DND-41 (cell line): ENCODE data around the gene SMCP.
A peak's percentile ranks its signal among the peaks of the same experiment; 100 is the strongest.

Experiments used
- ATAC-seq: fragments of 200-7000 bp; cut with Tn5 transposase; 3 replicates; pipeline ENCODE4 v1.9.1; 2021; ENCODE audit warnings: low read depth; ENCODE audit not compliant: insufficient read depth
- DNase-seq: peaks from one replicate; pipeline ENCODE4 v3.0.0-alpha.2; 2020
- H2AFZ ChIP-seq: 2 replicates; pipeline ENCODE4 v1.6.0; 2012; ENCODE audit warnings: low read depth, low read length
- H3K27ac ChIP-seq: 2 replicates; pipeline ENCODE4 v1.5.1; 2012; ENCODE audit warnings: low read length, inconsistent platforms
- H3K27me3 ChIP-seq: fragments of 200-600 bp; sonication (generic); 2 replicates; pipeline ENCODE4 v1.6.0; 2012; ENCODE audit warnings: low read length, mild to moderate bottlenecking, inconsistent platforms; ENCODE audit not compliant: insufficient read depth, poor library complexity
- H3K36me3 ChIP-seq: 2 replicates; pipeline ENCODE4 v1.5.1; 2012; ENCODE audit warnings: low read length, inconsistent platforms; ENCODE audit not compliant: insufficient read depth
- H3K4me1 ChIP-seq: 2 replicates; pipeline ENCODE4 v1.5.1; 2012; ENCODE audit warnings: mild to moderate bottlenecking, low read length; ENCODE audit not compliant: insufficient read depth
- H3K4me2 ChIP-seq: 2 replicates; pipeline ENCODE4 v1.6.0; 2012; ENCODE audit warnings: mild to moderate bottlenecking, moderate library complexity, low read length, inconsistent platforms; ENCODE audit not compliant: insufficient read depth
- H3K4me3 ChIP-seq, 2 experiments: fragments of 200-600 bp in 1 of 2; shearing (Covaris generic) in 1 of 2; 2 replicates each; pipeline ENCODE4 v1.5.1; 2012 to 2016; ENCODE audit warnings: inconsistent platforms in 2 of 2, low read length in 2 of 2, mild to moderate bottlenecking in 2 of 2, low read depth in 1 of 2, moderate library complexity in 1 of 2
- H3K79me2 ChIP-seq: 2 replicates; pipeline ENCODE4 v1.6.0; 2012; ENCODE audit warnings: low read length, inconsistent platforms; ENCODE audit not compliant: insufficient read depth
- H3K9ac ChIP-seq: 2 replicates; pipeline ENCODE4 v1.6.0; 2012; ENCODE audit warnings: low read depth, mild to moderate bottlenecking, inconsistent platforms, low read length, moderate library complexity
- H3K9me3 ChIP-seq: 2 replicates; pipeline ENCODE4 v1.5.1; 2012; ENCODE audit warnings: low read length, moderate library complexity, mild to moderate bottlenecking, inconsistent platforms; ENCODE audit not compliant: insufficient read depth, severe bottlenecking
- H4K20me1 ChIP-seq: 2 replicates; pipeline ENCODE4 v1.6.0; 2012; ENCODE audit warnings: low read length; ENCODE audit not compliant: insufficient read depth
- CTCF ChIP-seq: IDR thresholded peaks from 2 replicates; pipeline ENCODE4 v1.5.1; 2012; ENCODE audit warnings: borderline replicate concordance, low read length, moderate library complexity, mild to moderate bottlenecking; ENCODE audit not compliant: poor library complexity, severe bottlenecking; ENCODE audit errors: extremely low read depth
- EZH2 ChIP-seq: IDR thresholded peaks from 3 replicates; pipeline ENCODE4 v1.6.1; 2012; ENCODE audit warnings: borderline replicate concordance, low read depth, mild to moderate bottlenecking, moderate library complexity, low read length, inconsistent platforms; ENCODE audit not compliant: severe bottlenecking

Gene SMCP

GRCh38 chr1:152864443-152864842 is 13.7 kb upstream of the SMCP start:
- no peaks in the 10 kb centered on the region for H3K79me2 ChIP-seq
- no peaks in the 10 kb centered on the region for H3K4me1 ChIP-seq
- H3K27ac ChIP-seq: no peak overlapping the region
- DNase-seq (no peak), ATAC-seq (no peak)
- H3K27me3 ChIP-seq: peaks cover 27% of the 10 kb centered on the region
- no peaks in the 10 kb centered on the region for H3K9me3 ChIP-seq
- H3K9ac ChIP-seq: no peak overlapping the region
- no peak for TF ChIP-seq EZH2
- no peak for TF ChIP-seq CTCF
- no peak overlapping the region for H2AFZ ChIP-seq
- H3K4me3 ChIP-seq: no peak overlapping the region
- no peaks in the 10 kb centered on the region for H4K20me1 ChIP-seq
- H3K4me2 ChIP-seq: no peak overlapping the region
- H3K36me3 ChIP-seq: no peaks in the 10 kb centered on the region

GRCh38 chr1:152866321-152866720 is 11.8 kb upstream of the SMCP start:
- no peak for ATAC-seq
- no peak for TF ChIP-seq CTCF
- no peak for TF ChIP-seq EZH2
- H3K36me3 ChIP-seq: no peaks in the 10 kb centered on the region

GRCh38 chr1:152869808-152870419 is 8.2 kb upstream of the SMCP start:
- Histone ChIP-seq H3K4me3 (no peak overlapping the region), H3K27me3 (peaks cover 10% of the 10 kb centered on the region), H3K27ac (no peak overlapping the region), H3K9ac (no peak overlapping the region), H3K4me1 (no peaks in the 10 kb centered on the region), H3K36me3 (no peaks in the 10 kb centered on the region), H3K4me2 (no peak overlapping the region), H3K9me3 (no peaks in the 10 kb centered on the region), H4K20me1 (peaks cover 4% of the 10 kb centered on the region; the same call in 1 of the 2 replicates), H2AFZ (no peak overlapping the region), H3K79me2 (no peaks in the 10 kb centered on the region)
- DNase-seq (peak; percentile 69), ATAC-seq (peak; percentile 86)
- TF ChIP-seq CTCF: peak; percentile 90
- no peak for TF ChIP-seq EZH2

More at GRCh38 chr1:152866321-152866720, 11.8 kb upstream of the SMCP start:
- Histone ChIP-seq H4K20me1 (peaks cover 4% of the 10 kb centered on the region; the same call in 1 of the 2 replicates), H3K27ac (no peak overlapping the region), H3K9me3 (no peaks in the 10 kb centered on the region), H2AFZ (no peak overlapping the region), H3K27me3 (peaks cover 17% of the 10 kb centered on the region), H3K4me2 (no peak overlapping the region), H3K9ac (no peak overlapping the region), H3K4me1 (no peaks in the 10 kb centered on the region), H3K79me2 (no peaks in the 10 kb centered on the region), H3K4me3 (no peak overlapping the region)
- DNase-seq: no peak
